ENCODE data around the gene ATXN7L3B.

The ATXN7L3B gene

DNA sequence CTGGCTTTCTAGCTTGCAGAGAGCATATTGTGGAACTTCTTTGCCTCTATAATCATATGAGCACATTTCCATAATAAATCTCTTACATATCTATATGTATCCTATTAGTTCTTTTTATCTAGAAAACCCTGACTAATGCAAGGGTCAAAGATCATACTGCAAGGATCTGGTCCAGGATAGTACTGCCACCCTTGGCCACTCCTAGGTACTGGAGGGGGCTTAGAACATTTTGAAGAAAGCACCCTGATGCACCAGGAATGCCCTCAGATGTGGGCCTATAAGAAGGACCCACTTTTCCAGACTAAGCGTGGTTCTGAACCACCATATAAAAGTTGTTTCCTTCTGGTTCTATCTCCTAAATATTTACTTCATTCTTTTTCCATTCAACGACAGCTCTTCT is 14.6 kb downstream of the ATXN7L3B start:
- no peak for DNase-seq

DNA sequence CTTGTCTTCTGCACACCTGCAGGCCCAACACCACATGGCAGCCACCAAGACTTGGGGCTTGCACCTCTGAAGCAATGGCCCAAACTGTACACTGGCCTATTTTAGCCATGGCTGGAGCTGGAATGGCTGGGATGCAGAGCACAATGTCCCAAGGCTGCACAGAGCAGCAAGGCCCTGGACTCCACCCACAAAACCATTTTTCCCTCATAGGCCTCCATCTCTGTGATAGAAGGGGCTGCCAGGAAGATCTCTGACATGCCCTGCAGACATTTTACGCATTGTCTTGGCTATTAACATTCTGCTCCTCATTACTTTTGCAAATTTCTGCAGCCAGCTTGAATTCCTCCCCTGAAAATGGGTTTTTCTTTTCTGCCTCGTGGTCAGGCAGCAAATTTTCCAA is 22.1 kb downstream of the ATXN7L3B start:
- no peak for DNase-seq

- no peak for DNase-seq
These were observed 26.3 kb downstream of the ATXN7L3B start for GRCh38 chr12:74563927-74564326.

DNA sequence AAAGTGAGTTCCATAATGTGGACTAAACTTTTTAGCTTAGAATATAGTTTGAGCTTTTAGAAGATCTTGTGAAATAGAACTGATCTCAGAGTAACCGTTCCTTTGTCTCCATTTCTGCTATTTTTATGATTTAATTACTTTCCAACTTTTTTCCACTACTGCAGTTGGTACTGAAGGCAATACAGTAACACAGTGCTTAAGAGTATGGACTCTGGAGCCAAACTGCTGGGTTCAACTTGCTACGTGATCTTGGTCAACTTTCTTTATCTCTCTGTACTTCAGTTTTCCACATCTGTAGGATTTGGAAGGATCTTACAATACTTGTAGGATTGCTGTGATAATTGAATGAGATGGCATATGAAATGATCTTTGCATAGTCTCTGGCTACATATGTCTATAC is 40.9 kb downstream of the ATXN7L3B start:
- DNase-seq, result no peak

DNA sequence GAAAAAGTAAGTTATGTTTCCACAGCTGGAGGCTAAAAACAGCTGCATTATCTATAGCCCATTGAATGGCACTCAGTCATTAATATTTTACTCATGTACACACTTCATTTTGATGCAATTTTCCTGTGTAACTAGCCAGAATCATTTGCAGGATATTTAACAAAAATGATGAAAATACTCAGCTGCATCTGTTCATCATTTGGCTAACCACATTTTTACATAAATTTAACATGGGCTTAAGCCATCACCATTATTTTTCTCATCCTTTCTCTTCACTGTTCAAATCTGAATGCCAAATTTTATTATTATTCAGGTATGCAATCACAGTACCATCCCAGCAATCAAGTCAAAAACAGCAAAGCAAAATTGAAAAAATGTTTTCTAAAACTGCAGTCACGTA is 41.8 kb downstream of the ATXN7L3B start:
- DNase-seq, result no peak

GRCh38 chr12:74579981-74580380 is 42.3 kb downstream of the ATXN7L3B start:
- no peak for DNase-seq

DNA sequence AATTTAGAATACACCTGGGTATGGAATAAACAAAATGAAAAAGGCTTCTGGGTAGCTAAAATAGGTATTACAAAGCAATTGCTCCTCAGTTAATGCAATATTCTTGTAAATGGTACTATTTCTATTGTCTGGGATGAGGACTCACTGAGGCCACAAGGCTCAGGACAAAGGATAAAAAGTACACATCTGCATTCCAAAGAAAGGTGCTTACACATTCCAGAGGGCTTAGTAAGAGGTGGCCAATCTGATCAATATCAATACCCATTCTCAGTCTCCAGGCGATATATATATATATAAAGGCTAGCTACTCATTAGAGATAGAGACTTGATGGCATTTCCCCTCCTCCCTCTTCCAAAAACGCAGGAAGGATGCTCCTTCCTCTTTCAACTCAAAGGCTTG is 43.8 kb downstream of the ATXN7L3B start:
- DNase-seq, result no peak

GRCh38 chr12:74584483-74585062 is 46.9 kb downstream of the ATXN7L3B start:
- DNase-seq, result no peak

DNA sequence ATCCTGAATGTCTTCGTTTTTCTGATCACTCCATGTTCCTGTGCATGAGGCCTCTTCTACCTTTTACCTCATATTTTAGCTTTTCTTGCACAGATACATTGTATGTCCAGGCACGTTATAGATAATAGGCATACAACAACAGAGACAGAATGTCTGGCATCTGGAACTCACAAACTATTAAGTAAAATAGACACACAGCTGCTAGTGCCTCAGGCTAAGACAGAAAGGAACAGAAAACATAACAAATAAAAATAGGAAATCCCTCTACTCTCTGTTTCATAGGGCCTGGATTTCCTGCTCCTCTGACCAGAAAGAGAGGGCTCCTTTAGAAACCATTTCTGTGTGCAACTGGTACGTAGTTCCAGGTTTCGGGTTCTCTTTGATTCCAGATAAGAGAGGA is 48.6 kb downstream of the ATXN7L3B start:
- no peak for DNase-seq

Measured in NCI-H2227 treated with DMSO at 0.1 percent for 48 hours (cell line).